Activated CD8-positive, alpha-beta memory T cell treated with anti-CD3 and anti-CD28 coated beads, Interleukin-2, amount 50 U/mL, for 1 hour (primary cell): ENCODE measurements around the gene CYB561A3.

Experiments used
- DNase-seq: peaks from one replicate; pipeline ENCODE4 v3.0.0-alpha.2; 2020; ENCODE audit errors: extremely low read depth

CYB561A3 gene

GRCh38 chr11:61369372-61370348 is 8.0 kb upstream of the CYB561A3 start:
- DNase-seq, result no peak

GRCh38 chr11:61368646-61369045 is 7.0 kb upstream of the CYB561A3 start:
- DNase-seq, result no peak

- DNase-seq, result no peak
Measured at GRCh38 chr11:61367406-61367805, 5.7 kb upstream of the CYB561A3 start.

- DNase-seq, result no peak
Measured at GRCh38 chr11:61364012-61364675, 2.5 kb upstream of the CYB561A3 start.

GRCh38 chr11:61362542-61362875 is 827 bp upstream of the CYB561A3 start:
- DNase-seq, result no peak

GRCh38 chr11:61361237-61361740 is 393 bp downstream of the CYB561A3 start:
- DNase-seq, result no peak

GRCh38 chr11:61359516-61359915 is 2.2 kb downstream of the CYB561A3 start:
- DNase-seq, result no peak

GRCh38 chr11:61358566-61358965 is 3.1 kb downstream of the CYB561A3 start:
- no peak for DNase-seq

GRCh38 chr11:61357894-61358239 is 3.8 kb downstream of the CYB561A3 start:
- DNase-seq, result no peak

GRCh38 chr11:61357233-61357893 is 4.3 kb downstream of the CYB561A3 start:
- no peak for DNase-seq

GRCh38 chr11:61356706-61357105 is 5.0 kb downstream of the CYB561A3 start:
- DNase-seq, result no peak

GRCh38 chr11:61354208-61354607 is 7.5 kb downstream of the CYB561A3 start:
- DNase-seq, result no peak

GRCh38 chr11:61353131-61354067 is 8.3 kb downstream of the CYB561A3 start:
- no peak for DNase-seq

- no peak for DNase-seq
Measured at GRCh38 chr11:61352038-61352437, 9.6 kb downstream of the CYB561A3 start.

GRCh38 chr11:61350803-61351202 is 10.9 kb downstream of the CYB561A3 start:
- no peak for DNase-seq

GRCh38 chr11:61350336-61350735 is 11.3 kb downstream of the CYB561A3 start:
- DNase-seq, result no peak

GRCh38 chr11:61349916-61350315 is 11.8 kb downstream of the CYB561A3 start:
- DNase-seq, result no peak

- DNase-seq, result no peak
Measured at GRCh38 chr11:61349189-61349751, 12.4 kb downstream of the CYB561A3 start.

- DNase-seq, result no peak
Measured at GRCh38 chr11:61347916-61348461, 13.7 kb downstream of the CYB561A3 start.

- DNase-seq, result no peak
Measured at GRCh38 chr11:61345954-61346843, 15.5 kb downstream of the CYB561A3 start.
